GM21367 (cell line): ENCODE data around the gene DNAH17.

Source experiments
- ATAC-seq: cut with Tn5 transposase; IDR thresholded peaks from one replicate; pipeline ENCODE4 v1.9.1; 2021; ENCODE audit not compliant: unreplicated experiment

Gene DNAH17

DNA sequence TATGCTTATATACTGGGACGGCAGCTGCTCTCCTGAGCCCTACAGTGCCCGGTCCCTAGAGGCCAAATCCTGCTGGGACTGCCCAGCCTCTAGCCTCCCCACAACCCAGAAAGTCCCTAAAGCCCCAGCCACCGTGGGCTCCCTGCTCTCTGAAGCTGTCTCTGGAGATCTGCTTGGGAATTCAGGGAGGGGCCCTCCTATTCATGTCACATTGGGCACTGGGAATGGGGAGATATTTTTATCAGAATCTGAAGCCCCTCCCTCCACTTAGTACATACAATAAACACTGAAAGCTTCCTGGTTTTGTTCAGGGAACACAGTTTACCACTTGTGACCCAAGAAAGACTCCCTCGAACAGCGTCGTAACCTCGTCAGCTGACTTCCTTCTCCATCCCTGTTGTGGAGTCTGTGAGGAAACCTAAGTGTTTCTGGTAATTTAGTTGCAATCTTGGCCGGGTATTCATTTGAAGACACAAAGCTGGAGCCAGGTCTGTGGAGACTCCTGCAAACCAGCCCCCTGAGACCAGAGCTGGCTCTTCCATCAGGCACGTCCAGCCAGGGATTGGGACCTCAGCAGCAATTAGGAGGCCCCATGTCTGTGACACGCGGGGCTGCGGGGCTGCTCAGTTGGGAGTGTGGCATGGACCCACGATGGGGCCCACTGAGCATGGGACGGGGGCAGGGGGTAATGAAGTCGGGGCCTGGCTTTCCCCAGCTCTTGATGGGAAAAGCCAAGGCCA is 160.2 kb downstream of the DNAH17 start:
- ATAC-seq = no peak

DNA sequence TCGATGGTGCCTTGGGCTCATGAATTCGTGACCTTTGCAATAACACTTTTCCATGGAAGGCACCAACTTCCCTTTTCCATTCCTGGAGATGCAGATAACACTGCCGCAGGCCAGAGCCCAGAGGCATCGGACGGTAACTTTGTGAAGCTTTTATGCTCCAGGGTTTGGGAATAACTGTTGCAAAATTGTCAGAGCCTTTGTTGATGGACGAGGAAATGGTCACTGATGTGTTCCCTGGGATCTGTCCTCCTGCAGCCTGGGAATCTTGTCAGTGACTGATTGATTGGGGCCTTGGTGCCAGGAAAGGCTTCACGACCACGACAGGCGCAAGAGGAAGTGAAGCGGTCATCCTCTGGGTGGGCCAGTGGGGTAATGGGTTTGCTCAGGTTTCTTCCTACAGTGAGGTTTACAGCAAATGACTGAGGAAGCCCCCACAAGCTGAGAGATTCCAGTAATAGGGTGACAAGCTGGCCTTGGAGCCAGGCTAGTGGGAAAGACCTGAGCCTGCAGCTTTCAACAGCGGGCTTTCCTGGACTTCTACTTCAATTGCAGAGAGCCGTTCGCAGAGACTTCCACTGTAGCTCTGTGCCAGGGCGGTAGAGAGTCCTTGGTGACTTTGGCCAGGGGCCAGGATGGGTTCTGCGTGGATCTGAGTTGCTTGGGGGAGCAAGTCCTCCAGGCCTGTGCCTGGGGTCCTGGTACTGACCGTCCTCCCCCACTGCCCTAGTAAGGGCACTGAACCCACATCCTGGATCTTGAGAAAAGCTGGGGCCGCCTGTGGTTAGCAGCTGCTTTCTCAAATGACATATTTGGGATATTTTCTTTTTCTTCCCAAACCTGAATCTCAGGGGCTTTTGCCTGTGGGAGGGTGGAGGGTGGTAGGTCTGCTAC is 161.1 kb downstream of the DNAH17 start:
- no peak for ATAC-seq

DNA sequence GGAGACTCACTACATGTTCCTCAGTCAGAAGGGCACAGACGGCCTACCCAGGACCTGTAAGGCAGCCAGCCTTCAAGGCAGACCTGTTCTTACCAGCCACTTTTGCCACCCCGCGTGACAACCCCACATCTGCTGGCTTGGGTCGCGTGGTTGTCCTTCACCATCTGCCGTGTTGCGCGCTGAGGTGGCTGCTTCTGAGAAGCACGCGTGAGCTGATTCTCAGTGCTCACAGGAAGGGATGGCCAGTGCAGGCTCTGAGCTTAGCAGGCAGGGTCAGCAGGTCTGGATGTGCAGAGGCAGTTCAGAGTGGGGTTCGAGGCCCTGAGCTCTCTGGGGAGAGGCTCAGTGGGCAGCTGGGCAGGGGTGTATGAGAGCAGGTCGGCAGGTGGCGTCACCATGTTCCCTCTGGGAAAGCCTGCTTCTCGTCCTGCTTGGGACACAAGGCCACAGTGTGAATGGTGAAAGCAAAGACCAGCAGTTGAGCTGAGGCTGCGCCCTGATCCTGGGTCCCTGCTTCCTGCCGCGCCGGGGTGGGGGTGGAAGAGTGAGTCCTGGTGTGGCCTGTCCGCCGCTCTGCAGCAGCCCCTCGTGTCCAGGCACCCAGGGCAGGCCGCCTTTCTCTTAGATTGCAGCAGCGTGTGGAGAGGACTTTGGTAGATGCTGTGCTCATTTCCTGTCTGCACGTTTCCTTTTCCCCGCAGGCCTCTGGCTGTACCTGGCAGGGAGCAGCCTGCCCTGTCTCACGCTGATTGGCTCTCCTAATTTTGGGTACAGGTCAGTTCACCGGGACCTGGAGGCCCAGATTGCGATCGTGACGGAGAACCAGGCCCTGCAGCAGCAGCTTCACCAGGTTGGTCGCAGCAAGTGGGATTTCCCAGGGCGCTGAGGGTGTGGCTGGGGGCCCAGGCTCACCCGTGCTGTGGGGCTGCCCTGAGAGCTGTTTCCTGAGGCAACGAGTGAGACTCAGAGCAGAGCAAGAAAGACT is 162.7 kb downstream of the DNAH17 start:
- no peak for ATAC-seq

GRCh38 chr17:78412403-78412802 is 164.8 kb downstream of the DNAH17 start:
- ATAC-seq = no peak

DNA sequence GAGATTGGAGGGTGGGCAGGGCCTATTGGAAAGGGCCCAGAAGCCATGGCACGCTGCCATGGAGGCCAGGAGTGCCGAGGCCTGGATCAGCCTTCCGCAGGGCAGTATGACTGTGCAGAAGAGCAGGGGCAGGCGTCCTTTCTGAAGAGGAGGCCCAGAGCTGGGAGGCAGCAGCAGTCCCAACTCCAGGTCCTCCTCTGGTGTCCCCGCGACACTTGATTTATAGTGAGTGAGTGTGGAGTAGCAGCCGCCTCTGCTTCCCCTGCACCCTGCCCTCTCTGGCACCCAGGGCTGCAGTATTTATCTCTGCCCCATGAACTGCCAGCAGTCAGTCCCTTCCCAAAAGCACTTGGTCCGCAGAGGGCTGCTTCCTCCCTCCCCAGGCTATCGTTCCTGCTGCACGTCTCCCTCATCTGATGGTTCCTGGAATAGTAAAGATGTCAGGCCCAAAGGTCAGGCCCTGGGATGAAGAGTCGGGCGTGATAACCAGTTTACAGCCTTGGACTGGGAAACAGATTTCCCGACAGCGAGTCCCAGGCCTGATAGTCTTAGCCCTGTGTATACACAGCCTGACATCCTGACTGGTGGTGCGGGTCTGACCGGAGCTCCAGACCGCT is 165.8 kb downstream of the DNAH17 start:
- ATAC-seq = no peak

- ATAC-seq = no peak
Observed at GRCh38 chr17:78409191-78409928, 167.8 kb downstream of the DNAH17 start.

DNA sequence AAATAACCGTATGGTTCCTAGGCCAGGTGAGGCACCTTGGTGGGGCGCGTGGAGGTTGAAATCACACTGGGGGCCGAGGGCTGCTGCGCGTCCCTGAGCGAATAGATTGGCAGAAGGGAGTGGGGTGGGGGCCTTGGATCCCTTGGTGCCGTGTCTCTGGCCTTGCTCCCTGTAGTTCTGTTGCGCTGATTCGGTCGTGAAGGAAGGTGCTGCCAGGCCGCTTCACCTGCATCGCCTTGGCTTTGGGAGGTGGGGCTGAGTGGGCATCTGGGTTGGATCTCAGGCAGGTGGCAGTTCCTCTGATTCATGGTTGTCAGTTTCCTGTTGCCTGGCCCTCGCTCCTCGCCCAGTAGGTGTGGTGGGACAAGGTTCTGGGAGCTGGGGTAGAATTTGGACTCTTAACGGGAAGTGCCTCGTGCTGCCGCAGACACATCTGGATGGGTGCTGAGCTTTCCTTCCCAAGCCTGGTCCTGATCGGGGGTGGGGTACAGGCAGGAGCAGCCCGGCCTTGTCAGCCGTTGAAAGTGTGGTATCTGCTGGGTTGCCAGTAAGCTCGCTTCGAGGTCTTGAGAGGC is 168.6 kb downstream of the DNAH17 start:
- no peak for ATAC-seq

DNA sequence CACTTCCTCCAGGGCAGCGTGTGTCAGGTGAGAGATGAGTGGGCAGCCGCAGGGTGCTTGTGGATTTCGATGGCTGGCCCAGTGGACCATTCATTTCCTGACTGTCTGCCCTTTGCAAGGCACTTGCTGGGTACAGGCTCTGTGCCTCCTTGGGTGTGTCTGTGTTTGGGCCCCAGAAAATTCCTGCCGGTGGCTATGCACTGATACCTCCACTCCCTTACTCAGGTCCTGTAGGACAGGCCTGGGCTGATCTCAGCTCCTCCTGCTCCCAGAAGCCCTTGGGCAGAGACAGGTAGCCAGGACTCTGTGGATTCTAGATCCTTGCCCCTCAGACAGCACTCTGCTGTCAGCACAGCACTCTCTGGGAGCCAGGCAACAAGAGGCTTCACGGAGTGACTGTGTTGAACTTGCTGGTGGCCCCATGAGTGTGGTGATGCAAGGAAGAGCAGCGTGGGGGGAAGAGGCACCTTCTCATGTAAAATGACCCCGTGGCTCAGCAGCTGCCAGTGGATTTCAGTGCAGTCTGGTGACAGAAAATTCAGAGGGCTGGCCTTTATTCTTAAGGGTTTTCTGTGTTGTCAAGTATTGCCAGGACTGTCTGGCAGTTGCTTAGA is 169.7 kb downstream of the DNAH17 start:
- no peak for ATAC-seq

DNA sequence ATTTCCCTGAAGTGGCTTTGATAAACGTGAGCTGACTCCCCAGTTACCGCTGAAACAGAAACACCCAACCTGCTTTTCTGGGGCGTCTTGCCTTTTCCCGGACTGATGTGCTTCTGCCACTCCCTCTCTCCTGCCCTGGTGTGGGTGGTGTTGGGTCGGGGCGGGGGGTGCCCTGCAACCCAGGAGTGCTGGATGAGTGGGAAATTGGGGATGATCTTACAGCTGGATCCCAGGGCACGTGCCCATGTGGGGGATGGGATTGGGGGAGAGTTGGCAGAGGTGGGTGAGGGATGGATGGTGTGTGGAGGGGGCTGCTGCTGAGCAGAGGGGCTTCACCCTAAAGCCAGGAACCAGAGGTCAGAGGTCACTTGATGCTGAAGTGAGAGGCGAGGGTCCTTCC is 170.3 kb downstream of the DNAH17 start:
- ATAC-seq = no peak

GRCh38 chr17:78406396-78406795 is 170.8 kb downstream of the DNAH17 start:
- ATAC-seq = no peak

DNA sequence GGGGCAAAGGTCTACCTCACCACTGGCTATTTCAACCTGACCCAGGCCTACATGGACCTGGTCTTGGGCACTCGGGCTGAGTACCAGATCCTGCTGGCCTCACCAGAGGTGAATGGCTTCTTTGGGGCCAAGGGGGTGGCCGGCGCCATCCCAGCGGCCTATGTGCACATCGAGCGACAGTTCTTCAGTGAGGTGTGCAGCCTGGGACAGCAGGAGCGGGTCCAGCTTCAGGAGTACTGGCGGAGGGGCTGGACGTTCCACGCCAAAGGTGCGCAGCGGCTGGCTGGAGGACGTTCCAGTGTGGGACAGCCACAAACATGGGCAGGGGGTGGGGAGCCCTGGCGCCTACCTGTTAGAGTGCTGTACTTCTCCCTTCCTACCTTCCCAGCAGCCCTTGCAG is 173.4 kb downstream of the DNAH17 start:
- ATAC-seq = no peak

DNA sequence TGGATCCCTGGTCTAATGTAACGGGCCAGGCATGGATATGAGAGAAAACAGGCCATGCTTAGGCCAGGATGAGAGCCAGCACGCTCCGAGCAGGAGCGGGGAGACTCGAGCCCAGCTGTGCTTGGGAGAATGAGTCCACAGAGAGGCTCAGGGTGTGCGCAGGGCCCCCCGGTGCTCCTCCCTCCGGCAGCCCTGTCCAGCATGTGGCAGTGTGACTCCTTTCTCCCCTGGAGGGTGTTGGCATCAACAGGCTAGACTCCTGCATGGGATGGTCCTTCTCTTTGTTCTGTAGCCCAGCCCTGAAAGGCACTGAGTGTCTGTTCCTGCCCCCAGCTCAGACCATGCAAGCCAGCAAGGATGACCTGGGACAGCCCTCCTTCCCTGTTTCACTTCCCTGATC is 175.3 kb downstream of the DNAH17 start:
- ATAC-seq = no peak

DNA sequence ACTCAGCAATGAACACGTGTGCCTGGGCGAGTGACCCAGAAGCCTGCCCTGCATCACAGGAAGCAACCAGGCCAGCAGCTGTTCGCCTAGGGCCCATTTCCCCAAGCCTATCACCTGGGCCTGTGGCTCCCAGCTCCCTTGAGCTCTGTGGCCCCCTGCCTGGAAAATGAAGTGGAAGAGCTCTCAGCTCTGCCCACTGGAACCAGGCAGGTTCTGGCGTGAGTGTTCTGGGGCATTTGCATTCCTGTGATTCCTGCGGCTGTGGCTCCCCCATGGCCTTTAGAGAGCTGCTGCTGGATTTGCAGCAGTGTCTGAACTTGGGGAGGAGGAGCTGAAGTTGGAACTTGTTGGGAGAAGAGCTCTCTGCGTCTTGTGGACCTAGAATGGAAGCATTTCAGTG is 175.9 kb downstream of the DNAH17 start:
- ATAC-seq = no peak

GRCh38 chr17:78400581-78401240 is 176.5 kb downstream of the DNAH17 start:
- ATAC-seq = no peak

- ATAC-seq = no peak
Observed at GRCh38 chr17:78399693-78400144, 177.5 kb downstream of the DNAH17 start.

DNA sequence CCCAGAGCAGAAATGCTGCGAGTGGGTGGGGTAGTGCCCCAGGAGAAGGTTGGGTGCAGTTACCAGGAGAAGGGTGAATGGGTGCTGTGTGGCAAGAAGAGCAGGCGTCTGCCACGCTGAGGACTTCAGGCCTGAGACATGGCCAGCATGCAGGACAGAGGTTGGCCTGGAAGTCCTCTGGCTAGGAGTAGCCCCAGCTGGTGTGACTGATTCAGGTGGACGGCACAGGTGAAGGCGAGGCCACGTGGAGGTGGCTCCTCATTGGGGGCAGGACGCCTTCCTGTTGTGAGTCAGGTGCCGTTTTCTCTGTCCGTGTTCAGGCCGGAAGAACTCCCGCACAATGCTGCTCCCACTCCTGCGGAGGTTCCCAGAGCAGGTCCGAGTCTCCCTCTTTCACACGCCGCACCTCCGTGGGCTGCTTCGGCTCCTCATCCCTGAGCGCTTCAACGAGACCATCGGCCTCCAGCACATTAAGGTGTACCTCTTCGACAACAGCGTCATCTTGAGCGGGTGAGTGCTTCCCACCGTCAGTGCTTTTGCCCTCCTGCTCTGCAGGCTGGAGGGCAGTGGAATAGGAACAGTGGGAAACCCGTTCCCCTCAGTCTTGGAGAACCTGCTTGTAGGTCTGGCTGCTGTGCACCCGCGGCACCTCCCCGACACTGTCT is 178.0 kb downstream of the DNAH17 start:
- no peak for ATAC-seq

DNA sequence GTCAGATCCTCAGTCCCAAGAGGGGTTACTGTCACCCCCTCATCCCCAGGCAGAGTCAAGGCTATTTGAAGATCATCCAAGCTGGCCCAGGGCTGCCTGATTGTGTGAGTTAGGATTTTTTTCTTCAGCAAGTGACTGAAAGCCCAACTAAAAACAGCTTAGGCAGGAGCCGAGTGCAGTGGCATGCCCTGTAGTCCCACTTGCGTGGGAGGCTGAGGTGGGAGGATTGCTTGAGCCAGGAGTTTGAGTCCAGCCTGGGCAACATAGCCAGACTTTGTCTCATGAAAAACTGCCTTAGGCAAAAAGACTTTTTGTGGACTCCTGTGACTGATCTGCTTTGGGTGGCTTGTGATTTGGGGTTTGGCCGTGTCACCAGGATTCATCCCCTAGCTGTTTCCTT is 178.8 kb downstream of the DNAH17 start:
- ATAC-seq = no peak

DNA sequence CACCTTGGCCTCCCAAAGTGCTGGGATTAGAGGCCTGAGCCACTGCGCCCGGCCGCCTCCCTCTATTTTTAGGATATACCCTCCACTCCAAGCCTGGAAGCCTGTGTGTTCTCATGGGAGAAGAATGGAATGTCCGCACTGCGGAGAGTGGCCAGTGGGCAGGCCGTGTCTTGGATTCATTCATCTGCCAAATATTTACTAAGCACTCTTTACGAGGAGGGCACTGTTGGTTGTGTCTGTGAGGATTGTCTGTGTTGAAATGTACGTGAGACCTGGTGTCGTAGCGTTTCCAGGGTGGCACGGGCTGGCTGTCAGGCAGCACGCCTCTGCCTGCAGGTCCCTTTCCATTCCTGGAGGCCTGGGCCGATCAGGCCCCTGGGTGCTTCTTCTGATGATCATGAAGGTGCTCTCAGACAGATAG is 179.5 kb downstream of the DNAH17 start:
- no peak for ATAC-seq
